Measurements from ENCODE around the gene FAM76A. TPM values are rescaled to one million over a fixed set of nuclear protein-coding genes. Genes with fewer than 3 reads are reported as not detected.
"Not testable (repeated sequence)": the region's sequence is repeated elsewhere in the genome, so short reads cannot be mapped to it uniquely, and the experiment has no call there.

The FAM76A gene
- 3.4 TPM for total RNA-seq

GRCh38 chr1:27725374-27726172 lies at the start of gene FAM76A:
Gene FAM76A (plus strand): TSS chr1:27725961. CDS start chr1:27726081, 120 bp downstream.
- no peaks in the 10 kb centered on the region for H3K9me3 ChIP-seq
- H3K4me3 ChIP-seq: peak within 1 kb of the TSS; percentile 68 to 98
- peak; percentile 30 to 58 (median 48) for TF ChIP-seq CTCF (IDR thresholded peaks at IDR 0.05)
- H3K4me1 ChIP-seq: peaks cover 10 to 12% of the 10 kb centered on the region in 2 donors
- DNase-seq (ENCODE audit: low spot score in 2 of 2): peak; percentile 97 to 100
- H3K27me3 ChIP-seq: no peaks in the 10 kb centered on the region
- no peaks in the 10 kb centered on the region for H3K36me3 ChIP-seq
- peak within 1 kb of the TSS; percentile 83 to 96 for H3K27ac ChIP-seq
- intact Hi-C loops (cut with DNase I): loop anchor here (1.0 to 10.0 kb wide), 4 partner anchors 48 to 361 kb away; partner anchors contain the start of genes IFI6, PPP1R8 and STX12

- DNase-seq (ENCODE audit: low spot score in 2 of 2): no peak
- H3K27ac ChIP-seq: no peak overlapping the region
- H3K4me3 ChIP-seq: no peak overlapping the region
- intact Hi-C loops (cut with DNase I): no loop called here
- H3K36me3 ChIP-seq: no peaks in the 10 kb centered on the region
- no peaks in the 10 kb centered on the region for H3K27me3 ChIP-seq
- peaks cover 0 to 4% of the 10 kb centered on the region in 2 donors for H3K4me1 ChIP-seq
- peaks cover 4 to 6% of the 10 kb centered on the region in 2 donors for H3K9me3 ChIP-seq
- no peak for TF ChIP-seq CTCF (IDR thresholded peaks at IDR 0.05)
Measured at GRCh38 chr1:27676410-27676809, 49.4 kb upstream of the FAM76A start.

GRCh38 chr1:27678747-27679146 lies 47.0 kb upstream of the FAM76A start:
- intact Hi-C loops (cut with DNase I): no loop called here
- Histone ChIP-seq H3K9me3 (peaks cover 4 to 12% of the 10 kb centered on the region in 2 donors), H3K27ac (no peak overlapping the region), H3K4me1 (no peaks in the 10 kb centered on the region), H3K36me3 (no peaks in the 10 kb centered on the region), H3K27me3 (no peaks in the 10 kb centered on the region), H3K4me3 (no peak overlapping the region)
- DNase-seq (ENCODE audit: low spot score in 2 of 2): no peak
- no peak for TF ChIP-seq CTCF (IDR thresholded peaks at IDR 0.05)

- H3K4me1 ChIP-seq; H3K36me3 ChIP-seq; H3K27me3 ChIP-seq; DNase-seq (ENCODE audit: low spot score in 2 of 2); H3K4me3 ChIP-seq; H3K27ac ChIP-seq; intact Hi-C loops (cut with DNase I): not testable (repeated sequence)
- H3K9me3 ChIP-seq: peaks cover 4 to 12% of the 10 kb centered on the region in 2 donors
Measured at GRCh38 chr1:27680225-27680791, 45.5 kb upstream of the FAM76A start.

GRCh38 chr1:27681580-27681979 lies 44.2 kb upstream of the FAM76A start:
- H3K36me3 ChIP-seq; H3K27me3 ChIP-seq; H3K4me3 ChIP-seq; H3K4me1 ChIP-seq; intact Hi-C loops (cut with DNase I); DNase-seq (ENCODE audit: low spot score in 2 of 2); H3K27ac ChIP-seq: not testable (repeated sequence)
- H3K9me3 ChIP-seq: peaks cover 4 to 12% of the 10 kb centered on the region in 2 donors

- intact Hi-C loops (cut with DNase I): no loop called here
Measured at GRCh38 chr1:27682351-27682944, 43.3 kb upstream of the FAM76A start.

More at GRCh38 chr1:27682351-27682944, 43.3 kb upstream of the FAM76A start:
- H3K4me3 ChIP-seq: no peak overlapping the region
- no peaks in the 10 kb centered on the region for H3K36me3 ChIP-seq
- no peak overlapping the region for H3K27ac ChIP-seq
- H3K4me1 ChIP-seq: no peaks in the 10 kb centered on the region
- no peaks in the 10 kb centered on the region for H3K27me3 ChIP-seq
- no peak for DNase-seq (ENCODE audit: low spot score in 2 of 2)
- TF ChIP-seq CTCF (IDR thresholded peaks at IDR 0.05): no peak
- peaks cover 4 to 12% of the 10 kb centered on the region in 2 donors for H3K9me3 ChIP-seq
